ENCODE results near the gene SLC25A23. TPM values are rescaled to one million over a fixed set of nuclear protein-coding genes. Genes with fewer than 3 reads are reported as not detected.
A peak's percentile ranks its signal among the peaks of the same experiment; 100 is the strongest.

Gene SLC25A23
- total and polyA plus RNA-seq, 9 of the 15 experiments (the other 6 are each of a cell fraction or from before 2014, with no cell fraction given) = 6.1 to 72.0 (median 26.6) TPM

GRCh38 chr19:6424939-6425731 lies 34.5 kb downstream of the SLC25A23 start (continued):
- TF ChIP-seq ZNF609 (CRISPR knock-in tag; IDR thresholded peaks at IDR 0.05; ENCODE audit: borderline replicate concordance) = 0 out of 2 replicates have a peak, but pooled peaks have one; percentile 6
- peak; percentile 87; the same call in 1 of the 2 replicates for TF ChIP-seq TGIF2 (CRISPR knock-in tag; IDR thresholded peaks at IDR 0.05)
- 0 out of 2 replicates have a peak, but pooled peaks have one; percentile 58 for TF ChIP-seq CUX1 (CRISPR knock-in tag; IDR thresholded peaks at IDR 0.05)
- TF ChIP-seq ZNF311 (CRISPR knock-in tag; IDR thresholded peaks at IDR 0.05) = peak; percentile 88
- 0 out of 4 replicates have a peak, but pooled peaks of 1 of the 2 experiments have one; percentile 26 for TF ChIP-seq SIX5 (IDR thresholded peaks at IDR 0.05; ENCODE audit: borderline replicate concordance in 1 of 2, insufficient read depth in 1 of 2, low read depth in 1 of 2, low read length in 2 of 2)
- TF ChIP-seq MCM2 (IDR thresholded peaks at IDR 0.05; ENCODE audit: low read depth) = no peak
- peak; percentile 77; the same call in 1 of the 2 replicates for TF ChIP-seq ZNF766 (CRISPR knock-in tag; conservative IDR thresholded peaks at IDR 0.05)
- TF ChIP-seq WHSC1 (IDR thresholded peaks at IDR 0.05; ENCODE audit: low read length) = no peak
- no peak for TF ChIP-seq XRCC3 (IDR thresholded peaks at IDR 0.05)
- TF ChIP-seq BCOR (IDR thresholded peaks at IDR 0.05) = no peak; the same call in 1 of the 2 replicates
- no peak for TF ChIP-seq TCF7 (IDR thresholded peaks at IDR 0.05; ENCODE audit: borderline replicate concordance)
- 0 out of 2 replicates have a peak, but pooled peaks have one; percentile 25 for TF ChIP-seq NFIC (IDR thresholded peaks at IDR 0.05)
- TF ChIP-seq HDGF (IDR thresholded peaks at IDR 0.05) = no peak

Measured in K562 (cell line).